HEK293 (cell line): ENCODE data around the gene DKKL1.

ENCODE experiments used
- CTCF ChIP-seq: fragments of 450-650 bp; formaldehyde crosslinking; IDR thresholded peaks from 2 replicates; pipeline ENCODE4 v1.5.1; 2016; ENCODE audit warnings: missing biosample characterization, missing genetic modification characterization
- GFI1B ChIP-seq: fragments of 450-650 bp; formaldehyde crosslinking; IDR thresholded peaks from 2 replicates; pipeline ENCODE4 v1.5.1; 2016; ENCODE audit warnings: missing biosample characterization, missing genetic modification characterization
- YY1 ChIP-seq: fragments of 450-650 bp; formaldehyde crosslinking; IDR thresholded peaks from 2 replicates; pipeline ENCODE4 v1.5.1; 2018; ENCODE audit warnings: missing biosample characterization, missing genetic modification characterization
- ZBTB6 ChIP-seq: fragments of 450-650 bp; formaldehyde crosslinking; IDR thresholded peaks from 2 replicates; pipeline ENCODE4 v1.5.1; 2017; ENCODE audit warnings: missing biosample characterization, missing genetic modification characterization
- ZBTB7A ChIP-seq: fragments of 450-650 bp; formaldehyde crosslinking; IDR thresholded peaks from 2 replicates; pipeline ENCODE4 v1.5.1; 2016; ENCODE audit warnings: low read depth, missing biosample characterization, missing genetic modification characterization
- ZNF133 ChIP-seq: fragments of 450-650 bp; formaldehyde crosslinking; IDR thresholded peaks from 2 replicates; pipeline ENCODE4 v1.5.1; 2016; ENCODE audit warnings: missing biosample characterization, missing genetic modification characterization
- ZNF223 ChIP-seq: fragments of 450-650 bp; formaldehyde crosslinking; IDR thresholded peaks from 2 replicates; pipeline ENCODE4 v1.5.1; 2016; ENCODE audit warnings: missing biosample characterization, missing genetic modification characterization
- ZNF362 ChIP-seq: fragments of 450-650 bp; formaldehyde crosslinking; IDR thresholded peaks from 2 replicates; pipeline ENCODE4 v1.5.1; 2016; ENCODE audit warnings: missing biosample characterization, missing genetic modification characterization
- ZNF391 ChIP-seq: fragments of 450-650 bp; formaldehyde crosslinking; IDR thresholded peaks from 2 replicates; pipeline ENCODE4 v1.5.1; 2016; ENCODE audit warnings: low read depth, missing biosample characterization, missing genetic modification characterization, borderline replicate concordance
- ZNF530 ChIP-seq: fragments of 450-650 bp; formaldehyde crosslinking; IDR thresholded peaks from 2 replicates; pipeline ENCODE4 v1.5.1; 2016; ENCODE audit warnings: low read depth, missing biosample characterization, missing genetic modification characterization
- ZNF548 ChIP-seq: fragments of 450-650 bp; formaldehyde crosslinking; IDR thresholded peaks from 2 replicates; pipeline ENCODE4 v1.5.1; 2016; ENCODE audit warnings: missing biosample characterization, missing genetic modification characterization
- ZNF558 ChIP-seq: fragments of 450-650 bp; formaldehyde crosslinking; IDR thresholded peaks from 2 replicates; pipeline ENCODE4 v1.5.1; 2016; ENCODE audit warnings: missing biosample characterization, missing genetic modification characterization
- ZNF623 ChIP-seq: fragments of 450-650 bp; formaldehyde crosslinking; IDR thresholded peaks from 2 replicates; pipeline ENCODE4 v1.5.1; 2016; ENCODE audit warnings: missing biosample characterization, missing genetic modification characterization
- ZNF768 ChIP-seq: fragments of 450-650 bp; formaldehyde crosslinking; IDR thresholded peaks from 2 replicates; pipeline ENCODE4 v1.5.1; 2018; ENCODE audit warnings: missing biosample characterization, mild to moderate bottlenecking, missing genetic modification characterization

GRCh38 chr19:49362929-49363267 is 779 bp upstream of the DKKL1 start:
- TF ChIP-seq YY1: no peak
- no peak for TF ChIP-seq GFI1B
- no peak for TF ChIP-seq ZNF391 (tag by site-specific recombination)
- no peak for TF ChIP-seq ZNF223 (tag by site-specific recombination)
- no peak for TF ChIP-seq CTCF (tag by site-specific recombination)
- no peak for TF ChIP-seq ZBTB6 (tag by site-specific recombination)
- no peak for TF ChIP-seq ZNF133 (tag by site-specific recombination)
- no peak for TF ChIP-seq ZNF548 (tag by site-specific recombination)
- no peak for TF ChIP-seq ZNF623 (tag by site-specific recombination)
- no peak for TF ChIP-seq ZNF768 (tag by site-specific recombination)
- TF ChIP-seq ZNF530: no peak
- no peak; the same call in 1 of the 2 replicates for TF ChIP-seq ZNF362
- TF ChIP-seq ZNF558: no peak
- TF ChIP-seq ZBTB7A (tag by site-specific recombination): no peak
